ENCODE results near the gene PPP1R36.
"Not testable (repeated sequence)": the region's sequence is repeated elsewhere in the genome, so short reads cannot be mapped to it uniquely, and the experiment has no call there.

The PPP1R36 gene

GRCh38 chr14:64569646-64570045, 19.9 kb downstream of the PPP1R36 start:
- not testable (repeated sequence) for FAIRE-seq

- no peak for FAIRE-seq
These were observed 22.8 kb downstream of the PPP1R36 start for GRCh38 chr14:64572386-64573104.

DNA sequence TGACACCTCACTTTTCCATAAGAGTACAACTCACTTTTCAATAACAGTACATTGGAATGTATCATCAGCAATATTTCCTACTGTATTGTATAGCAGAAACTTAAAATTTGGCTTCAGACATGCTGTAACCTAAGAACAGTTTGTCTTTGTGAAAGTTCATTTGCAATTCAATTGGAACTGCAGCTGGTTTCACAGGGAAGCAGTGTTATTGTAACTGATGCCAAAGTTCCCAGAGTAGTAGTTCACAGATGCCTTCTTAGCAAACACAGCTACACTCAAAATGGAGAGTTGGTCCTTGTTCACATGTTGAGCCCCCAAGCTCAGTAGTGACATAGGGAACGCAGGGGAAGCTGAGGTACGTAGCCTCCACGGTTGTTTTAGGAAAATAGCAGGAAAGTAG, 23.3 kb downstream of the PPP1R36 start:
- FAIRE-seq, result no peak

DNA sequence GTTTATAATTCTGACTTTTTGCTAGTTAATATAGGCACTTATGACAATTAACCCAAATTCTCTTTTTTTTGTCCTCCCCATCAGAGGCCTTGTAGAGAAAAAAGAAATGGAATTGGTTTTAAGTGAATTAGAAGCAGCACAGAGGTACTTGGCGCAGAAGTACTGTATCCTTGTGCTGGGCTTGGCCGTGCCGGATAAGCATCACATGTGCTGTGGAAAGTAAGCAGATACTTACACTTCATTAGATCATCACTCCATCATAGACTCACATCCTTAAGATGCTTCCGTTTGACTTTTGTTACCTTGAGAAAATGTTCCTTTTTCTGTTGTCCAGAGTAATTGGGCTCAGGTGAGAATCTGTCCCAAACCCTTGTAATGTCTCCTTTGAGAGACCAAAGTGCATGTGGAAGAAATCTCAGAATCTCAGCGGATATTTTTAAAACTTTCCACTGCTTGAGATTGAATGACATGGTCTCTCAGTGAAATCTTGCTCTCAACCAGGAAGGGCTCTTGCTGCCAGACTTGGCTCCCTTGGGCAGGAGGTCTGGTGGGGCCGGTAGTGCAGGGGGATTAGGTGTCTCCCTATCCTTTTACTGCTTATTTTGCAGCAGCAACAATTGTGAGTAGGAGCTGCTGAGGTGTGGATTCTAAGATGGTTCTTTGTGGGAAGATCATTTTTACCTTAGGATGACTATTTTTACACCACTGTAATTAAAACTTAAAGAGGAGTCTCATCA, 24.8 kb downstream of the PPP1R36 start:
- no peak for FAIRE-seq

- FAIRE-seq, result no peak
These were observed 27.4 kb downstream of the PPP1R36 start for GRCh38 chr14:64577211-64577610.

GRCh38 chr14:64580467-64580866, 30.7 kb downstream of the PPP1R36 start:
- no peak for FAIRE-seq

- FAIRE-seq, result no peak
These were observed 31.6 kb downstream of the PPP1R36 start for GRCh38 chr14:64581363-64581762.

GRCh38 chr14:64581817-64582216, 32.1 kb downstream of the PPP1R36 start:
- FAIRE-seq, result no peak

DNA sequence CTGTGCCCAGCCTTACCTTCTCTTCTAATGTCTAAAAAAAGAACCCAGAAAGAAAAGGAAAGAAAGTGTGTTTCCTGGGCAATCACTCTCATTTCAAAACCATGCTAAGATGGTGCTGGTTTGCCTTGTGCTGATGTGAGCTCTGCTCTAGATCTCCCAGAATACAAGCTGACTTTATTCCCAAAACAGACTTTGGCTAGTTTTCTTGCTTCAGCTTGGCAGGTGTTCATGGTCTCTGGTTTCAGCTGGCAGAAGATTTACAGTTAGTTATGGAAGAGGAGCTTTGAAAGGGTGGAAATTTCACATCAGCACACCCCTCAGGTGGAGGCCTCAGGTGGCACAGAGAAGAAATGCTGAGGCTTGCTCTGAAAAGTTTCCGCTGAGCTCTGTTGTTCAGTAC, 34.4 kb downstream of the PPP1R36 start:
- no peak for FAIRE-seq

DNA sequence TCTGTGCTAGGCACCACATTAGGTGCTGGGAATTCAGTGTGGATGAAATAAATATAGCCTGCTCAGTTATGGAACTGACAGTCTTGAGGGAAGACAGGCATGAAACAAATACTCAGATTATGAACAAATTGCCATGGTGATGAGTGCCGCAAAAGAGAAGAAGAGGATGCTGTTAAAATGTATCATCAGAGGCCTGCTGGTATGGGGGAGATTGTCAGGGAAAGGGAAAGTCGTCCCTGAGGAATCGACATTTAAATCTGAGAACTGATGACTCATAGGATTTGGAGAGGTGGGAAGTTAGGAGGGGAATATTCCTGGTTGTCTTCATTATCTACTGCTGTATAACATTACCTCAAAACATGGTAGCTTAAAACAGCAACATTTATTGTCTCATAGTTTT, 42.0 kb downstream of the PPP1R36 start:
- no peak for FAIRE-seq

DNA sequence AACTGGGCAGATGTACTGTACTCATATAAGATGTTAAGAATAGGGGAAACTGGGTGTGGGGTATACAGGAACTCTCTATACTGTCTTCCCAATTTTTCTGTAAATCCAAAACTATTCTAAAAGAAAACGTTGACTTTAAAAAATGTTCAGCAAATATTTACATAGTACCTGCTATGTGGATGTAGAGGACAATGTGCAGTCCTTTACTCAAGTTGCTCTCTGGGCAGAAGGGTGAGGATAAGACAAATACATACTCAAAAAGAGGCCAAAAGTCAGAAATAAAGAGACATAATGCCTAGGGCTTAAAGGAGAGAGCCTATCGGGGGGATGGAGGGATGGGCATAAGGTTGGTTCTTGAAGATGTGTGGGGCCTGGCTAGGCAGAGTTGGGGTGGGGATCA, 44.7 kb downstream of the PPP1R36 start:
- FAIRE-seq, result no peak

DNA sequence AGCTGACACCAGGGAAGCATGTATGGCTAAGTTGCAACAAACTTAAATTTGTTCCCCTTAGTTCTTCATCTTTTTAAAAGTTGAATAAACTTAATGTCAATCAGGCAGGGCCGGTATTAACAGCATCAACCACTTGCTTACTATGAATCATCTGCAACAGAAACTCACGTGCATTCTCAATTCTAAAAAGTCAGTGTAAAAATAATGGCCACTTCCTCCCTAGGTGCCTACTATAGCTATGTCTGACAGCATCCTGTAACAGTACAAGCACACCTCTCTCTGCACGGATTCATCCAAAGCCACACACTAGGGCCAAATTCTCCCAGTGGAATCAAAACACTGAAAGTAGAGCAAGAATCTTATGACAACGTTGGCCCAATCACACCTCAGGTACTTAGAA, 48.6 kb downstream of the PPP1R36 start:
- no peak for FAIRE-seq

GRCh38 chr14:64601571-64601970, 51.8 kb downstream of the PPP1R36 start:
- FAIRE-seq, result no peak

- no peak for FAIRE-seq
These were observed 53.1 kb downstream of the PPP1R36 start for GRCh38 chr14:64602826-64603225.

DNA sequence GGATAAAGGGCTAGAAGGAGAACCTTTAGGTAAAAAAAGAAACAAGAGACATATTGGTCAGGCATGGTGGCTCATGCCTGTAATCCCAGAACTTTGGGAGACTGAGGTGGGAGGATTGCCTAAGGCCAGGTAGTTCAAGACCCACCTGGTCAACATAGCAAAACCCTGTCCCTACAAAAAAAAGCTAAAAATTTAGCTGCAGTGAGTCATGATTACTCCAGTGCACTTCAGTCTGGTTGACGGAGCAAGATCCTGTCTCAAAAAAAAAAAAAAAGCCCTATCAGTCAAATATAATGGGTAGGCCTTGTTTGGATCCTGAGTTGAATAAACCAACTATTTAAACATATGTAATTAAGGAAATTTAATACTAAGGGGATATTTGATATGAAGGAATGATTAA, 54.2 kb downstream of the PPP1R36 start:
- no peak for FAIRE-seq

GRCh38 chr14:64604881-64605280, 55.1 kb downstream of the PPP1R36 start:
- FAIRE-seq, result no peak

DNA sequence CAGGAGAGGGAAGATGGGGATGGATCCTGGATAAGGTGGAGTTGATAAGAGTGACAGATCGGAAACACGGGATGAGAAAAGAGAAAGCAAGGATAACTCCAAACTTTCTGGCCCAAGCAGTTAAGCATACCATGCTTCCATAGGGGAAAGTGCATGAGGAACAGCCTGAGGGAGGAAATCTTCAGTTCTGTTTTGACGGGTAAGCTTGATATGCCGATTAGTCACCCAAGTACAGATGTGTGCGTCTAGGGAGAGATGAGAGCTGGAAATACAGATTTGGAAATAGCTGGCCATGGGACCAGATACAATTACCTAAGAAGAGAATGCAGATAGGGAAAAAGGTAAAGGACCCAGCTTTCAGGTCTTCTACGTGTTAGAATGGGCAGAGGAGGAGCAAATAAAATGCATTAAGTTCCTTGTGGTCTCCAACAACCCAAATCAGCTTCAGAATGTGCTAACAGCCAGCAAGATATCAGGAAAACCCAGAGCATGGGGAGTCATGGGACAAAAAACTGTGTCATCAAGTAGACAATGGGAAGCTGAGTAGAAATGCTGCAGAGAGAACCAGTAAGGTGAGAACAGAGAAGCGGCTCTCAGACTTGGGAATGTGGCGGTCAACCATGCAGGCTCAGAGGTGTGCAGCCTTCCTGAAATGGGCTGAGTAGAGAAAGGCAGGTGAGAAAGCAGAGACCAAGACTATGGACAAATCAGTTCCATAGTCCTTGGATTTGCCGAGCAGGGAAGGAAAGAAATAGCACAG, 56.3 kb downstream of the PPP1R36 start:
- no peak for FAIRE-seq

GRCh38 chr14:64610049-64610746, 60.4 kb downstream of the PPP1R36 start:
- no peak for FAIRE-seq

DNA sequence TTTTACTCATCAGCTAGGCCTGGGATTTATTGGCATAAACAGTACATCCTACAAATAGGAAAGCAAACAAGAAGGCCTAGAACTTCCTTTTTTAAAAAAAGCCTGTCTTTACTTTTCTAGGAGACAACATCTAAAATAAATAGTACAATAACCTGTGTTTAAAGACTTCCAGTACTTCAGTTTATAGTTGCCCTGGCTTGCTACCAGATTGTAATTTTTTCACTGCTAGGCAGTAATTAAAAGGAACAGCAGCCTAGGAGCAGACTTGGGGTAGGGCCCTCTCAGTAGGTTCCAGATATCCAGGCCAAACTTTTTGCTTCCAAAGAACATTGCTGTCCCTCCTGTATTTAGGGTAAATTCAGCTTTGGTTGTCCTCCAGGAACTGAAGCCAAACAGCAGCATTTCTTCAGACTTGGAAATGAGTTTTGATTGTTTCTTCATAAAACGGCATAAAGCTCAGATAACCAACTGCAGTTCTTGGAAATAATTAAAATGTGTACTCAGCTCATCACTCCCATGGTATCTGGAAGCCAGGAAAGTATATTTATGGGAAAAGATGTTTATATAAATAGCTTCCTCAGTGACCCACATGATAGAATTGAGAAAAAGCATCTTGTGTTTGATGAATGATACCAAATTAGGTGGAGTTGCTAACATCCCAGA, 61.7 kb downstream of the PPP1R36 start:
- no peak for FAIRE-seq

DNA sequence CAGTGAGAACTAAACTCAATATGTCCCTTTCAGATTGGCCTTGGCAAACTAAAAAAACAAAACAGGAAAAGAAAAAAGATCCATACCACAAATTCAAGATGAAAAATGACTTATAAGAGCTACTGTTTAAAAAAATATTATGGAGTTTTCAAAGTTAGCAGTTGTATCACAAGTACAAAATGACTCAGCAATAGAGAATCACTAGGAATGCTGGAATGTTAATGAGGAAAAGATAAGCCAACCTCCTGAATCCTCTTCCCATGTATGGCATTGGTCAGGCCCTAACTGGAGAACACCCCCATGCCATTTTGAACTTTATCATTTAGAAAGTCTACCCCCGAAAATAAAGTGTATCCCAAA, 62.2 kb downstream of the PPP1R36 start:
- no peak for FAIRE-seq

DNA sequence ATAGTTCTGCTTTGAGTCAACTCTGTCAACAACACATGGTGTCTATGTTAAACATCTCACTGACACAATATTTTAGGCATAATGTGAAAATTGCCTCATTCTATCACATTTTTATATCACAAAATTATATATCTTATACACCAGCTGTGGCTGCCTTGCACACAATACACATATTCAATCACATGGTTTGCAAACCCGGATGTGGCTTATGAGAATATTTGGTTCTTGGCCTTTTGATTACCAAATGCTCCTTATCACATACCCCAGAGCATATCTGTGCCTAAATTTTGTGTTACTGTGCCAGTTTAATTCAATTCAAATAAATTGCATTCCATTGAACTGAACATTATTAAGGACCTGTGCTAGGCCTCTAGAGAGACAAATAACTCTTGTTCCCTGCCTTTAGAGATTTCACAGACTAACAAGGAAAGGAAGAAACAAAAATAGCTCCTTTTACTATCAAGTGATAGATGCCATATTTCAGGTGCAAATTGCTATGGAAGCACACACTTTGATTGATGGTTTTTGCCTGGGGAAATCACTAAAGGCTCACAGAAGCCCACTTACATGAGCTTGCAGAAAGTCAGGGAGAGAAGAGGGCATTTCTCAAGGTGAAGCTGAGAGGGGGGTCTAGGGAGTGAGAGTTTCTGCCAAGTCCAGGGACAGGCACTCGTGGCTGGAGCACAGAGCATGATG, 63.4 kb downstream of the PPP1R36 start:
- no peak for FAIRE-seq

DNA sequence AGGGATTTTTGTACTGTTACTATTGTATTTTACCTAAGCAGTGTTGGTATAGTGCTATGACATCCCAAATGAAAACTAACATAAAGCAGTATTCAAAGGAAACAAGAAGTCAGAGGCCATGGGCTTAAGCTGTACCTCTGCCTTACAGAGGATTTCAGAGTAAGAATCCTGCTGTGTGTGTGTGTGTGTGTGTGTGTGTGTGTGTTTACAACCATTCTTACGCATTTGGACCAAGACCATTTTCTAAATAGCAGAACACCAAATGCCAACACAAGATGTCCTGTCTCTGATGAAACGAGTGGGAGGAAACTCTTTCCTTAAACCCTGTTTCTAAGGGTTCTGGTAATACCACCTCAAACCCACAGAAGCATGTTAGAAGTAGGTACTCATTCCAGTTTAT, 64.4 kb downstream of the PPP1R36 start:
- no peak for FAIRE-seq

Data from TTC549 (cell line).